HepG2 (cell line): ENCODE results near the gene PCYOX1L. TPM values are rescaled to one million over a fixed set of nuclear protein-coding genes. Genes with fewer than 3 reads are reported as not detected.

Experiments
- ATAC-seq: fragments of 200-7000 bp; cut with Tn5 transposase; 3 replicates; pipeline ENCODE4 v1.9.1; 2020; ENCODE audit warnings: mild to moderate bottlenecking, moderate library complexity
- BruUV-seq: library from RNA; stranded (reverse); fragments of 400-500 nt; replicated peaks from 2 replicates; lab custom pipeline; 2021; lab: Mats Ljungman, UMichigan
- CTCF ChIA-PET: fragments of 300-600 bp; formaldehyde crosslinking; extraction: SDS; loops from one replicate; lab custom pipeline; 2021; ENCODE audit warnings: low total read pairs, inconsistent platforms, low intra/inter-chr PET ratio; lab: Yijun Ruan, JAX
- POLR2A ChIA-PET: fragments of 350-600 bp; sonication (Branson Sonifier 250); formaldehyde crosslinking; loops from one replicate; lab custom pipeline; 2020; ENCODE audit warnings: antibody characterized with exemption, inconsistent platforms; lab: Yijun Ruan, JAX
- DNase-seq: peaks from one replicate; pipeline ENCODE4 v3.0.0-alpha.2; 2015; ENCODE audit warnings: low spot score
- FAIRE-seq: peaks from 3 replicates; lab custom pipeline; 2011; peaks lifted over from hg19 to GRCh38; lab: Jason Lieb, UNC
- H2AFZ ChIP-seq: one replicate; pipeline ENCODE4 v1.6.1; 2011; ENCODE audit warnings: low read length, inconsistent platforms
- H3K27ac ChIP-seq: fragments of 300-600 bp; 3 replicates; pipeline ENCODE4 v1.8.0; 2011; ENCODE audit warnings: mixed run types, mild to moderate bottlenecking, mixed read lengths, low read length, inconsistent platforms; ENCODE audit not compliant: insufficient read depth; ENCODE audit errors: extremely low read length
- H3K27me3 ChIP-seq, 2 experiments: fragments of 200-600 bp in 1 of 2; 2 replicates in 1 of 2; 3 replicates in 1 of 2; pipeline versions ENCODE4 v1.6.0 to v1.8.0; 2011; ENCODE audit warnings: low read length in 2 of 2, mild to moderate bottlenecking in 2 of 2, moderate library complexity in 2 of 2, inconsistent platforms in 1 of 2; ENCODE audit not compliant: insufficient read depth in 2 of 2, control insufficient read depth in 1 of 2
- H3K36me3 ChIP-seq, 2 experiments: fragments of 200-600 bp in 1 of 2; replicated peaks in 1 of 2; 2 replicates in 1 of 2; 3 replicates in 1 of 2; pipeline versions ENCODE4 v1.5.1 to v1.8.0; 2011; ENCODE audit warnings: low read length in 2 of 2, inconsistent platforms in 1 of 2; ENCODE audit not compliant: insufficient read depth in 2 of 2, control insufficient read depth in 1 of 2
- H3K4me1 ChIP-seq: 2 replicates; pipeline ENCODE4 v1.5.1; 2012; ENCODE audit warnings: low read length, inconsistent platforms; ENCODE audit not compliant: insufficient read depth
- H3K4me2 ChIP-seq: 2 replicates; pipeline ENCODE4 v1.6.0; 2011; ENCODE audit warnings: low read depth, low read length, inconsistent platforms
- H3K4me3 ChIP-seq, 3 experiments: fragments of 200-600 bp in 1 of 3; sonication (generic), shearing (Covaris generic) in 1 of 3; replicated peaks in 1 of 3; 2 replicates each; pipeline ENCODE4 v1.5.1; 2011 to 2016; ENCODE audit warnings: low read length in 3 of 3, inconsistent platforms in 2 of 3, low read depth in 2 of 3, mild to moderate bottlenecking in 2 of 3, control low read depth in 1 of 3, mixed read lengths in 1 of 3; ENCODE audit not compliant: insufficient read depth in 1 of 3
- H3K79me2 ChIP-seq: one replicate; pipeline ENCODE4 v1.6.1; 2011; ENCODE audit warnings: low read length, inconsistent platforms; ENCODE audit not compliant: insufficient read depth
- H3K9ac ChIP-seq: 2 replicates; pipeline ENCODE4 v1.6.0; 2011; ENCODE audit warnings: mild to moderate bottlenecking, low read depth, low read length, inconsistent platforms; ENCODE audit not compliant: insufficient read depth
- H3K9me3 ChIP-seq: 2 replicates; pipeline ENCODE4 v1.5.1; 2012; ENCODE audit warnings: mild to moderate bottlenecking, low read length
- H4K20me1 ChIP-seq: 2 replicates; pipeline ENCODE4 v1.6.0; 2011; ENCODE audit warnings: inconsistent platforms, mild to moderate bottlenecking, low read length, moderate library complexity; ENCODE audit not compliant: insufficient read depth
- CCAR2 ChIP-seq: fragments of 200-400 bp; formaldehyde crosslinking; optimal IDR thresholded peaks from 2 replicates; pipeline ENCODE3; 2018; ENCODE audit warnings: low read depth, mild to moderate bottlenecking, low read length, moderate library complexity
- ESRRA ChIP-seq: sonication (generic); formaldehyde crosslinking; IDR thresholded peaks from 2 replicates; pipeline ENCODE4 v1.5.1; 2020; ENCODE audit warnings: mild to moderate bottlenecking, low read depth, missing genetic modification reagents
- ETV5 ChIP-seq: IDR thresholded peaks from 2 replicates; pipeline ENCODE4 v1.6.1; 2018; ENCODE audit warnings: missing biosample characterization, missing genetic modification reagents, inconsistent platforms, borderline replicate concordance
- HNF4A ChIP-seq: sonication (generic); formaldehyde crosslinking; IDR thresholded peaks from 2 replicates; pipeline ENCODE4 v1.4.0; 2020; ENCODE audit warnings: missing genetic modification reagents
- MBNL3 ChIP-seq: fragments of 250-450 bp; sonication (Bioruptor Pico); conservative IDR thresholded peaks from 2 replicates; pipeline ENCODE4 v1.8.0; 2022; ENCODE audit warnings: mild to moderate bottlenecking, inconsistent platforms
- PAWR ChIP-seq: sonication (generic); formaldehyde crosslinking; IDR thresholded peaks from 2 replicates; pipeline ENCODE4 v1.4.0; 2020; ENCODE audit warnings: missing genetic modification reagents, mild to moderate bottlenecking, borderline replicate concordance
- PHF21A ChIP-seq: sonication (generic); formaldehyde crosslinking; IDR thresholded peaks from 2 replicates; pipeline ENCODE4 v1.5.0; 2020; ENCODE audit warnings: mild to moderate bottlenecking, missing genetic modification reagents
- ZMYM3 ChIP-seq: sonication (generic); formaldehyde crosslinking; IDR thresholded peaks from 2 replicates; pipeline ENCODE4 v1.5.1; 2020; ENCODE audit warnings: mild to moderate bottlenecking, missing genetic modification reagents
- ZNF383 ChIP-seq: sonication (generic); formaldehyde crosslinking; IDR thresholded peaks from 2 replicates; pipeline ENCODE4 v1.4.0; 2020; ENCODE audit warnings: missing genetic modification reagents, mild to moderate bottlenecking, borderline replicate concordance
- ZNF768 ChIP-seq: sonication (generic); formaldehyde crosslinking; IDR thresholded peaks from 2 replicates; pipeline ENCODE4 v1.4.0; 2020; ENCODE audit warnings: missing genetic modification reagents
- WGBS: methylation state at CpG from one replicate; pipeline ENCODE4 v1.1.6; 2017; ENCODE audit warnings: low lambda C conversion rate; 5-methylcytosine and 5-hydroxymethylcytosine counted together
- in situ Hi-C: cut with HindIII; loops from 2 replicates; pipeline ENCODE4 v1.10.0; 2017; ENCODE audit warnings: low pct_unique_long_range_greater_than_20kb; ENCODE audit not compliant: extremely low pct_ligation_motif_present
- intact Hi-C: fragments of 100-400 bp; cut with micrococcal nuclease; formaldehyde crosslinking; loops from one replicate; pipeline ENCODE4 v1.10.0; 2022; ENCODE audit not compliant: unreplicated experiment
- polyA plus RNA-seq, 8 experiments: library from polyadenylated mRNA; depleted of rRNA in 3 of 8; stranded (reverse) in 7 of 8; unstranded in 1 of 8; fragments of >200 nt; fragmentation: Illumina TruSeq in 4 of 8; extraction: Trizol in 4 of 8; gene quantifications; 2 replicates each; pipeline versions ENCODE4 v1.2.1 to v1.2.3, GENCODE V29; 2011 to 2016; ENCODE audit warnings: low read depth in 4 of 8, missing spikeins in 1 of 8, mixed read lengths in 1 of 8; ENCODE audit not compliant: insufficient read depth in 1 of 8
- total RNA-seq, 5 experiments: library from RNA; depleted of rRNA; stranded (reverse); fragments of >200 nt; fragmentation: Illumina TruSeq; extraction: Trizol; gene quantifications; 2 replicates each; pipeline ENCODE4 v1.2.3, GENCODE V29; 2016; ENCODE audit warnings: low read depth in 1 of 5

The PCYOX1L gene
- total and polyA plus RNA-seq, 2 of the 13 experiments (the other 11 are each of a cell fraction or from before 2014, with no cell fraction given): 1.00 to 3.7 TPM

DNA sequence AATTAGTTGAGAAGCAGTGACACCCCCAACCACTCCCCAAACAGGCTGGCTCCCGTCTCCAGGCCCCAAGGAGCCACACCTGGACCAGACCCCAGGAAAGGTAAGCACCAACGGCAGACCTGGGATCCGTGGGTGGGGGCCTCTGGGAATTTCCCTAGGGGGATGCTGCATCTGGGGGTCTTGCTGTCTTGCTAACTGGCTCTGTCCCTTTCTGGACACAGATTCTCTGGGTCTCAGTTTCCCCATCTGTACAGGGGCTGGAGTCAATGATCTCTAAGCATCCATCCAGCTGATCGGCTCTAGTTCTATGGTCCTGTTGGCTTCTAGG is 49.1 kb downstream of the PCYOX1L start (continued):
- TF ChIP-seq PAWR (CRISPR knock-in tag) (no peak), ETV5 (no peak)
- TF ChIP-seq, all 625 proteins: peak for 0

DNA sequence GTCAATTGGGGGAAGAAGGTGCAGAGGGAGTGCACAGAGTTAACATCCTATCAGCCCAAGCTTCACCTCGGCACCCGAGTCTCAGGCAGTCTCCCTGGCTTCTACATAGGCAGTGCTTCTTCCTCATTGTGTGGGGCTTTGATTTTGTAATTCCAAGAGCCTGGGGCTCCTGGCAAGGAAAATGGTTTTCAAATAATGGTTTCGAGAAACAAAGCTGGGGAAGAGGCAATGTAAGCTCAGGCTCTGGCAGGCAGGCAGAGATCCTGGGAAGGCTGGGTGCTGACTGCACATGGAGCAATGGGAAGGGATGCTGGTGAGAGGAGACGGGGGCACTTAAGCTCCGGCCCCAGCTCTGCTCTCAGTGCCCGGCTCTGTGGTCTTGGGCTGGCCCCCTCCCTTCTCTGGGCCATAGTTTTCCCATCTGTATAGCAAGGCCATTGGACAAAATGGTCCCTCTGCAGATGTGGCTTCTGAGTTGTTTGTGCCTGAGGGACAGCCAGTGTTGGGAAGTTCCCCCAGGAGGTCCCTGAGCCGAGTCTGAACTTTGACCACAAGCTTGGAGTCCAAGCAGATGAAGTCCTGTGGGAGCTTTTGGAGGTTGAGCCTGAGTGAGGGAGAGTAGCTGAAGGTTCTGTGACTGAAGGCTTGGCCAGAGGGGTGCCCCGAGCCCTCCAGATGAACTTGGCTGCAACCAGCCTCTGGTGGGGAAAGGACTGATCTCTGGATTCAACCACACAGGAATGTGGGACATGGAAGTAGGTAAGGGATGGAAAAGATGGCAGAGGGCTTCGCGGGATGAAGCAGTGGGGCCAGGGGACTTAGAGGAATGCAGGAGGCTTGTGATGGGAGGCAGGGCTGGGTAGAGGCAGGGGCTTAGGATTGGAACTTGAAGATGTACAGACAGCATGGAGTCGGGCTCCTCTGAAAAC is 49.7 kb downstream of the PCYOX1L start:
- H3K4me1 ChIP-seq: peaks cover 83% of the 10 kb centered on the region
- no peak overlapping the region for H2AFZ ChIP-seq
- peak overlapping the region; percentile 9; the same call in 1 of the 2 replicates for H3K4me2 ChIP-seq
- ChIA-PET POLR2A (interaction anchor here (1.0 kb wide), 1 partner anchor 13 kb away, joined by 5 read pairs; no protein-coding TSS in a partner anchor), CTCF (no interaction called here)
- WGBS: 23% methylated on average over 10 of the region's 11 CpGs
- H3K4me3 ChIP-seq: peak overlapping the region in 1 of 3 experiments; percentile 19; a peak in 1 of 6 replicates
- no peak for DNase-seq
- no peaks in the 10 kb centered on the region for H3K79me2 ChIP-seq
- no TSS peak for BruUV-seq
- H3K27me3 ChIP-seq: peaks cover 0 to 19% of the 10 kb centered on the region in 2 experiments; a peak in 2 of 5 replicates
- TF ChIP-seq ZNF383 (CRISPR knock-in tag): 0 out of 2 replicates have a peak, but pooled peaks have one; percentile 7
- TF ChIP-seq CCAR2: no peak
- TF ChIP-seq MBNL3: no peak
- peak; percentile 43; the same call in 1 of the 2 replicates for TF ChIP-seq ZNF768 (CRISPR knock-in tag)
- TF ChIP-seq ESRRA (CRISPR knock-in tag): 0 out of 2 replicates have a peak, but pooled peaks have one; percentile 25
- 0 out of 2 replicates have a peak, but pooled peaks have one; percentile 21 for TF ChIP-seq PHF21A (CRISPR knock-in tag)
- TF ChIP-seq HNF4A (CRISPR knock-in tag): peak; percentile 71
- TF ChIP-seq ZMYM3 (CRISPR knock-in tag): 0 out of 2 replicates have a peak, but pooled peaks have one; percentile 16
- H3K36me3 ChIP-seq: no peaks in the 10 kb centered on the region
- peak; percentile 13 for ATAC-seq
- H3K9ac ChIP-seq: no peak overlapping the region
- no peaks in the 10 kb centered on the region for H4K20me1 ChIP-seq
- FAIRE-seq: no peak
- intact Hi-C loops: no loop called here
- in situ Hi-C loops: no loop called here
- H3K27ac ChIP-seq: no peak overlapping the region
- H3K9me3 ChIP-seq: no peaks in the 10 kb centered on the region
